HCT116 (cell line): ENCODE data around the gene THRB. TPM values are rescaled to one million over a fixed set of nuclear protein-coding genes. Genes with fewer than 3 reads are reported as not detected.

ENCODE experiments used
- ATAC-seq: fragments of 200-7000 bp; cut with Tn5 transposase; 2 replicates; pipeline ENCODE4 v1.9.1; 2020; ENCODE audit warnings: mild to moderate bottlenecking, moderate library complexity
- BruUV-seq: library from RNA; stranded (reverse); fragments of 400-500 nt; replicated peaks from 2 replicates; lab custom pipeline; 2021; lab: Mats Ljungman, UMichigan
- CTCF ChIA-PET: fragments of 300-600 bp; sonication (Branson Sonifier 250); formaldehyde crosslinking; loops from one replicate; lab custom pipeline; 2021; ENCODE audit warnings: antibody characterized with exemption; lab: Charles Lee
- POLR2A ChIA-PET: fragments of 300-600, 350-600 bp; sonication (Branson Sonifier 250); formaldehyde crosslinking; loops from one replicate; lab custom pipeline; 2021; ENCODE audit warnings: antibody characterized with exemption; lab: Charles Lee
- RAD21 ChIA-PET, 2 experiments: fragments of 300-600 bp; sonication (Branson Sonifier 250); formaldehyde crosslinking; loops; one replicate each; lab custom pipeline; 2023; ENCODE audit warnings: low total read pairs in 2 of 2; ENCODE audit not compliant: uncharacterized antibody in 2 of 2, unreplicated experiment in 2 of 2, low non-redundant PET in 1 of 2; lab: Charles Lee
- DNase-seq: peaks from one replicate; pipeline ENCODE4 v3.0.0-alpha.2; 2010; ENCODE audit warnings: low read depth, low spot score
- H2AFZ ChIP-seq: fragments of 200-600 bp; shearing (Covaris generic), sonication (generic); 2 replicates; pipeline ENCODE4 v1.6.1; 2017; ENCODE audit warnings: low read depth, mixed run types, mixed read lengths, antibody characterized with exemption, low read length; ENCODE audit not compliant: poor library complexity, severe bottlenecking
- H3K27ac ChIP-seq: 2 replicates; pipeline ENCODE4 v1.5.1; 2012; ENCODE audit warnings: low read depth, low read length
- H3K27me3 ChIP-seq: fragments of 200-600 bp; sonication (generic); 2 replicates; pipeline ENCODE4 v1.6.1; 2016; ENCODE audit warnings: mixed run types, low read length, mixed read lengths; ENCODE audit not compliant: insufficient read depth
- H3K36me3 ChIP-seq, 2 experiments: fragments of 200-500 bp in 1 of 2; fragments of 200-600 bp in 1 of 2; sonication (Bioruptor generic) in 1 of 2; sonication (generic) in 1 of 2; 2 replicates each; pipeline versions ENCODE4 v1.5.1 to v1.6.1; 2014 to 2016; ENCODE audit warnings: low read length in 2 of 2, inconsistent platforms in 1 of 2, mixed read lengths in 1 of 2, mixed run types in 1 of 2; ENCODE audit not compliant: insufficient read depth in 2 of 2, control insufficient read depth in 1 of 2
- H3K4me1 ChIP-seq, 2 experiments: fragments of 200-600 bp in 1 of 2; sonication (generic) in 1 of 2; 2 replicates each; pipeline versions ENCODE4 v1.5.1 to v1.6.1; 2012 to 2017; ENCODE audit warnings: low read length in 2 of 2, inconsistent platforms in 1 of 2, mild to moderate bottlenecking in 1 of 2, mixed read lengths in 1 of 2, mixed run types in 1 of 2, moderate library complexity in 1 of 2; ENCODE audit not compliant: insufficient read depth in 2 of 2, control insufficient read depth in 1 of 2
- H3K4me2 ChIP-seq: fragments of 200-600 bp; sonication (generic); 2 replicates; pipeline ENCODE4 v1.6.1; 2017; ENCODE audit warnings: mixed run types, low read length, mixed read lengths
- H3K4me3 ChIP-seq, 2 experiments: fragments of 200-600 bp in 1 of 2; sonication (generic) in 1 of 2; replicated peaks in 1 of 2; 2 replicates each; pipeline ENCODE4 v1.5.1; 2011 to 2016; ENCODE audit warnings: low read length in 2 of 2, control low read depth in 1 of 2, low read depth in 1 of 2, mild to moderate bottlenecking in 1 of 2, mixed read lengths in 1 of 2, mixed run types in 1 of 2
- H3K79me2 ChIP-seq: fragments of 200-600 bp; sonication (generic); 2 replicates; pipeline ENCODE4 v1.6.1; 2017; ENCODE audit warnings: mild to moderate bottlenecking, mixed run types, low read length, moderate library complexity, mixed read lengths; ENCODE audit not compliant: insufficient read depth
- H3K9ac ChIP-seq: fragments of 200-600 bp; sonication (generic); 2 replicates; pipeline ENCODE4 v1.6.1; 2016; ENCODE audit warnings: low read length, mixed read lengths
- H3K9me2 ChIP-seq: fragments of 200-600 bp; sonication (generic), shearing (Covaris generic); 2 replicates; pipeline ENCODE4 v1.6.1; 2017; ENCODE audit warnings: mixed run types, mild to moderate bottlenecking, moderate library complexity; ENCODE audit not compliant: insufficient read depth
- H3K9me3 ChIP-seq, 2 experiments: fragments of 200-500 bp in 1 of 2; fragments of 200-600 bp in 1 of 2; sonication (Bioruptor generic) in 1 of 2; sonication (generic) in 1 of 2; 2 replicates each; pipeline ENCODE4 v1.6.1; 2014 to 2017; ENCODE audit warnings: low read length in 2 of 2, mixed read lengths in 2 of 2, inconsistent platforms in 1 of 2, low read depth in 1 of 2, mild to moderate bottlenecking in 1 of 2, mixed run types in 1 of 2, moderate library complexity in 1 of 2; ENCODE audit not compliant: control insufficient read depth in 1 of 2, insufficient read depth in 1 of 2
- H4K20me1 ChIP-seq: fragments of 200-600 bp; sonication (generic), shearing (Covaris generic); 2 replicates; pipeline ENCODE4 v1.6.1; 2017; ENCODE audit warnings: mixed run types, mild to moderate bottlenecking, moderate library complexity; ENCODE audit not compliant: insufficient read depth
- ATF3 ChIP-seq: IDR thresholded peaks from 2 replicates; pipeline ENCODE4 v1.6.1; 2012
- CEBPB ChIP-seq: IDR thresholded peaks from 2 replicates; pipeline ENCODE4 v1.6.1; 2012; ENCODE audit warnings: low read depth
- CTCF ChIP-seq, 3 experiments: fragments of 200-600 bp in 1 of 3; sonication (generic) in 1 of 3; IDR thresholded peaks in 2 of 3; conservative IDR thresholded peaks in 1 of 3; 2 replicates each; pipeline ENCODE4 v1.5.1; 2012 to 2017; ENCODE audit warnings: low read depth in 2 of 3, low read length in 2 of 3, antibody characterized with exemption in 1 of 3, borderline replicate concordance in 1 of 3, control low read depth in 1 of 3, mild to moderate bottlenecking in 1 of 3, mixed read lengths in 1 of 3, mixed run types in 1 of 3, moderate library complexity in 1 of 3; ENCODE audit not compliant: insufficient read depth in 1 of 3
- ELF1 ChIP-seq: IDR thresholded peaks from 2 replicates; pipeline ENCODE4 v1.6.1; 2012; ENCODE audit warnings: low read depth, borderline replicate concordance
- JUND ChIP-seq: IDR thresholded peaks from 2 replicates; pipeline ENCODE4 v1.6.1; 2012
- MAX ChIP-seq: IDR thresholded peaks from 2 replicates; pipeline ENCODE4 v1.6.1; 2012
- POLR2AphosphoS5 ChIP-seq: IDR thresholded peaks from 2 replicates; pipeline ENCODE4 v1.6.1; 2011; ENCODE audit warnings: mild to moderate bottlenecking, low read depth, low read length, moderate library complexity
- REST ChIP-seq: IDR thresholded peaks from 2 replicates; pipeline ENCODE4 v1.6.1; 2012; ENCODE audit warnings: low read depth
- SIN3A ChIP-seq: IDR thresholded peaks from 2 replicates; pipeline ENCODE4 v1.6.1; 2012; ENCODE audit warnings: low read depth
- SP1 ChIP-seq: IDR thresholded peaks from 2 replicates; pipeline ENCODE4 v1.6.1; 2012; ENCODE audit warnings: low read depth
- SRF ChIP-seq: IDR thresholded peaks from 2 replicates; pipeline ENCODE4 v1.6.1; 2012; ENCODE audit warnings: low read depth
- TCF7L2 ChIP-seq: IDR thresholded peaks from 2 replicates; pipeline ENCODE4 v1.7.0; 2011; ENCODE audit warnings: borderline replicate concordance, inconsistent platforms; ENCODE audit not compliant: insufficient read depth, insufficient read length; ENCODE audit errors: extremely low read depth
- ZBTB33 ChIP-seq: IDR thresholded peaks from 2 replicates; pipeline ENCODE4 v1.6.1; 2011; ENCODE audit warnings: mild to moderate bottlenecking, low read length, moderate library complexity; ENCODE audit not compliant: insufficient replicate concordance; ENCODE audit errors: extremely low read depth
- ZFX ChIP-seq: fragments of 450-650 bp; IDR thresholded peaks from 2 replicates; pipeline ENCODE4 v1.6.1; 2017
- intact Hi-C: fragments of 100-400 bp; cut with micrococcal nuclease; formaldehyde crosslinking; loops from 2 replicates; pipeline ENCODE4 v1.10.0; 2022
- total RNA-seq: library from RNA; stranded (reverse); gene quantifications from one replicate; pipeline ENCODE4 v1.2.1, GENCODE V29; 2021; ENCODE audit not compliant: unreplicated experiment

THRB gene
- total RNA-seq, 1 experiment from 2014 or later, result 2.5 TPM

DNA sequence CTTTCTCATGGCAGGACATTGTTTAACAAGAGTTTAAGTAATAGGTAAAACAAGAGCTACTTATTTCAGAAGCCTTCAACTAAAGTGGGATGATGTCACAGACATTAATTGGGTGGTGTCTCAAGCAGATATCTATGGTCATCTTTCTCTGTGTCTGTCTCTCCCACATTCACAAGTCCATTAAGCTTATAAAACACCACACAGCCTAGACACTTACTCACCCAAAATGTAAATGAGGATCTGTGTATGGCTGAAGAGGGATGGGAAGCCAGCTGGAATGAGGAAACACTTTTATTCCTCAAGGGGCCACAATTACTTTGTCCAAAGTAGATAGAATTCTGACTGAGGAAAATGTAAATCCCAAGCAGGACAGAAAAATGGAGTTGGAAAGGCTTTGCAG, 183.8 kb downstream of the THRB start:
- H2AFZ ChIP-seq, result no peak overlapping the region
- no peak overlapping the region for H3K27ac ChIP-seq
- POLR2A ChIA-PET, result no interaction called here
- H3K9ac ChIP-seq, result no peak overlapping the region
- no peaks in the 10 kb centered on the region for H3K9me3 ChIP-seq
- no peaks in the 10 kb centered on the region for H3K9me2 ChIP-seq
- ATAC-seq (no peak), DNase-seq (no peak)
- H3K27me3 ChIP-seq, result no peaks in the 10 kb centered on the region
- H3K36me3 ChIP-seq, result no peaks in the 10 kb centered on the region
- H3K4me1 ChIP-seq, result no peaks in the 10 kb centered on the region; a peak in 1 of 4 replicates
- RAD21 ChIA-PET, result no interaction called here
- intact Hi-C loops, result no loop called here
- no peaks in the 10 kb centered on the region for H3K79me2 ChIP-seq
- TF ChIP-seq REST, result no peak
- TF ChIP-seq MAX, result no peak
- no peak for TF ChIP-seq CTCF (IDR thresholded peaks at IDR 0.05 in 2 of 3, conservative IDR thresholded peaks at IDR 0.05 in 1 of 3; ENCODE audit: borderline replicate concordance in 1 of 3, insufficient read depth in 1 of 3, low read depth in 2 of 3, low read length in 2 of 3)
- TF ChIP-seq ZBTB33, result no peak
- no peak for TF ChIP-seq SP1
- TF ChIP-seq POLR2AphosphoS5, result no peak
- no peak for TF ChIP-seq SRF
- no peak for TF ChIP-seq CEBPB
- TF ChIP-seq ATF3, result no peak
- no peak for TF ChIP-seq TCF7L2
- TF ChIP-seq SIN3A, result no peak
- no peak for TF ChIP-seq ZFX
- TF ChIP-seq ELF1, result no peak
- TF ChIP-seq JUND, result no peak
- no peaks in the 10 kb centered on the region for H4K20me1 ChIP-seq
- H3K4me2 ChIP-seq, result no peak overlapping the region
- CTCF ChIA-PET, result no interaction called here
- BruUV-seq, result no TSS peak
- H3K4me3 ChIP-seq, result no peak overlapping the region
